GM12878 (cell line): ENCODE data around the gene ENOX1. TPM values are rescaled to one million over a fixed set of nuclear protein-coding genes. Genes with fewer than 3 reads are reported as not detected.

ENCODE experiments used
- ATAC-seq: fragments of 200-7000 bp; cut with Tn5 transposase; 3 replicates; pipeline ENCODE4 v1.9.1; 2020; ENCODE audit warnings: mild to moderate bottlenecking, moderate library complexity
- BruUV-seq: library from RNA; stranded (reverse); fragments of 400-500 nt; replicated peaks from 2 replicates; lab custom pipeline; 2021; lab: Mats Ljungman, UMichigan
- CTCF ChIA-PET: fragments of 300-600 bp; sonication (Branson Sonifier 250); formaldehyde crosslinking; extraction: SDS; loops from one replicate; lab custom pipeline; 2021; ENCODE audit warnings: inconsistent platforms; lab: Yijun Ruan, JAX
- POLR2A ChIA-PET: fragments of 350-600 bp; formaldehyde crosslinking; extraction: SDS; loops from one replicate; lab custom pipeline; 2021; ENCODE audit warnings: inconsistent platforms; lab: Charles Lee
- RAD21 ChIA-PET: fragments of 300-600 bp; sonication (Branson Sonifier 250); formaldehyde crosslinking; loops from one replicate; lab custom pipeline; 2023; ENCODE audit warnings: antibody characterized with exemption; ENCODE audit not compliant: unreplicated experiment; lab: Charles Lee
- SMC1A ChIA-PET: fragments of 300-600 bp; sonication (Branson Sonifier 250); formaldehyde crosslinking; loops from one replicate; lab custom pipeline; 2023; ENCODE audit not compliant: unreplicated experiment, uncharacterized antibody; lab: Charles Lee
- DNase-seq: peaks from one replicate; pipeline ENCODE4 v3.0.0-alpha.2; 2011; ENCODE audit warnings: low read depth, low spot score
- FAIRE-seq: peaks from 3 replicates; lab custom pipeline; 2011; peaks lifted over from hg19 to GRCh38; lab: Jason Lieb, UNC
- H2AFZ ChIP-seq: 2 replicates; pipeline ENCODE4 v1.6.0; 2011; ENCODE audit warnings: low read depth, low read length, control low read depth; ENCODE audit not compliant: control insufficient read depth
- H3K27ac ChIP-seq: 2 replicates; pipeline ENCODE4 v1.5.1; 2011; ENCODE audit warnings: control low read depth; ENCODE audit not compliant: control insufficient read depth, insufficient read depth
- H3K27me3 ChIP-seq, 2 experiments: replicated peaks in 1 of 2; 2 replicates each; pipeline versions ENCODE4 v1.6.0 to v1.6.1; 2011; ENCODE audit warnings: low read length in 1 of 2; ENCODE audit not compliant: control insufficient read depth in 2 of 2, insufficient read depth in 2 of 2
- H3K36me3 ChIP-seq, 2 experiments: 2 replicates each; pipeline ENCODE4 v1.5.1; 2011; ENCODE audit warnings: low read length in 1 of 2; ENCODE audit not compliant: control insufficient read depth in 2 of 2, insufficient read depth in 2 of 2
- H3K4me1 ChIP-seq: 2 replicates; pipeline ENCODE4 v1.6.1; 2011; ENCODE audit warnings: mild to moderate bottlenecking, low read length, moderate library complexity, mixed read lengths; ENCODE audit not compliant: control insufficient read depth, insufficient read depth
- H3K4me2 ChIP-seq: 2 replicates; pipeline ENCODE4 v1.6.0; 2011; ENCODE audit warnings: control low read depth; ENCODE audit not compliant: control insufficient read depth, insufficient read depth
- H3K4me3 ChIP-seq: fragments of 200-600 bp; sonication (generic); 2 replicates; pipeline ENCODE4 v1.5.1; 2016
- H3K79me2 ChIP-seq: 2 replicates; pipeline ENCODE4 v1.6.0; 2011; ENCODE audit warnings: low read length; ENCODE audit not compliant: control insufficient read depth, insufficient read depth
- H3K9ac ChIP-seq: 2 replicates; pipeline ENCODE4 v1.8.0; 2011; ENCODE audit warnings: low read length, control low read depth, mixed read lengths; ENCODE audit not compliant: control insufficient read depth, insufficient read depth
- H3K9me3 ChIP-seq: replicated peaks from 3 replicates; pipeline ENCODE4 v1.5.1; 2011; ENCODE audit warnings: mild to moderate bottlenecking, low read length; ENCODE audit not compliant: control insufficient read depth, insufficient read depth
- H4K20me1 ChIP-seq: 2 replicates; pipeline ENCODE4 v1.6.0; 2011; ENCODE audit not compliant: control insufficient read depth, insufficient read depth
- MTA3 ChIP-seq: IDR thresholded peaks from 2 replicates; pipeline ENCODE4 v1.6.1; 2012; ENCODE audit warnings: low read length, inconsistent platforms, borderline replicate concordance
- MYB ChIP-seq: fragments of 150-350 bp; IDR thresholded peaks from 2 replicates; pipeline ENCODE4 v1.6.1; 2014; ENCODE audit warnings: mild to moderate bottlenecking, low read depth, low read length, borderline replicate concordance
- NFYA ChIP-seq: IDR thresholded peaks from 2 replicates; pipeline ENCODE4 v1.6.1; 2011; ENCODE audit warnings: low read depth, mild to moderate bottlenecking, low read length, improper control_type of control experiment, borderline replicate concordance
- TBL1XR1 ChIP-seq: IDR thresholded peaks from 2 replicates; pipeline ENCODE4 v1.6.1; 2012; ENCODE audit warnings: low read depth, low read length, improper control_type of control experiment
- YY1 ChIP-seq: IDR thresholded peaks from 2 replicates; pipeline ENCODE4 v1.6.1; 2011; ENCODE audit warnings: low read depth, mild to moderate bottlenecking, low read length
- ZNF217 ChIP-seq: fragments of 450-650 bp; IDR thresholded peaks from 2 replicates; pipeline ENCODE4 v1.6.1; 2017; ENCODE audit warnings: antibody characterized with exemption, mild to moderate bottlenecking
- ZNF384 ChIP-seq: IDR thresholded peaks from 2 replicates; pipeline ENCODE4 v1.6.1; 2012; ENCODE audit warnings: low read depth, mild to moderate bottlenecking, low read length, improper control_type of control experiment, borderline replicate concordance
- WGBS: methylation state at CpG from one replicate; pipeline ENCODE4 v1.1.6; 2016; ENCODE audit warnings: low lambda C conversion rate; ENCODE audit not compliant: insufficient replicate concordance, insufficient coverage; ENCODE audit errors: missing lambda C conversion rate; 5-methylcytosine and 5-hydroxymethylcytosine counted together
- in situ Hi-C: fragments of 300-500 bp; cut with MboI; formaldehyde crosslinking; loops from 9 replicates; pipeline ENCODE4 v1.14.3; 2018; ENCODE audit warnings: mixed read lengths
- intact Hi-C: fragments of 100-400 bp; cut with micrococcal nuclease; formaldehyde crosslinking; loops from one replicate; pipeline ENCODE4 v1.14.2; 2022; ENCODE audit not compliant: unreplicated experiment
- polyA plus RNA-seq, 11 experiments: library from polyadenylated mRNA; depleted of rRNA in 4 of 11; unstranded in 6 of 11; stranded (reverse) in 5 of 11; fragments of >200 nt; fragmentation: Nextera tagmentation in 4 of 11; fragmentation: Illumina TruSeq in 1 of 11; extraction: Ambion mirVana in 4 of 11; extraction: Trizol in 1 of 11; gene quantifications; 1 replicate in 1 of 11; 2 replicates in 10 of 11; pipeline versions ENCODE4 v1.2.1 to v1.2.3, GENCODE V29; 2011 to 2016; ENCODE audit warnings: inconsistent platforms in 2 of 11, missing spikeins in 2 of 11, low read depth in 1 of 11
- total RNA-seq, 4 experiments: library from RNA; depleted of rRNA in 3 of 4; stranded (reverse); fragments of >200 nt in 3 of 4; fragmentation: Illumina TruSeq in 1 of 4; extraction: Trizol in 1 of 4; gene quantifications; 2 replicates each; pipeline versions ENCODE4 v1.2.1 to v1.2.3, GENCODE V29; 2013 to 2021
- TF ChIP-seq, protein P1 (sequence below): fragments of 450-650 bp; IDR thresholded peaks from 2 replicates; pipeline ENCODE4 v1.6.1; 2014; ENCODE audit warnings: mild to moderate bottlenecking
- TF ChIP-seq, protein P2 (sequence below): fragments of 450-650 bp; IDR thresholded peaks from 2 replicates; pipeline ENCODE4 v1.6.1; 2016; ENCODE audit warnings: mild to moderate bottlenecking

The ENOX1 gene
- total and polyA plus RNA-seq, 10 of the 15 experiments (the other 5 are each of a cell fraction or from before 2014, with no cell fraction given) = 0.11 to 0.26 (median 0.15) TPM

DNA sequence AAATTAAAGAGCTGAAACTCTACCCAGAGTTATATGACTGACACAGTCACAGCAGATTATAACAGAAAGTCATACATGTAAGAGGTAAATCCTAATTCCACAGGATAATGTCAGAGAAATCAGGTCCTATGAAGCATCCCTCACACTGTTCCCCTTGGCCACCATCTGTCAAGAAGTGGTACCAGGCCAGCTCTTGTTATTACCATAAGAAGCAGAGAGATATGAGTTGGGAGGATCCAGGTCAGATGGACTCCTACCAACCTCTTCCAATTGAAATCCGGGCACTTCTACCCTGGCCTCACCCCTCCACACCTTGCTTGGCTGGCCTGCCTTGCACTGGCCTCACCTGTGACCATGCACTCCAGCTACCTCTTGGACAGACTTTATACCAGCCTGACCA is 410.2 kb downstream of the ENOX1 start:
- Histone ChIP-seq H4K20me1 (no peaks in the 10 kb centered on the region), H3K27ac (no peak overlapping the region), H3K4me3 (no peak overlapping the region), H3K79me2 (no peaks in the 10 kb centered on the region), H3K27me3 (no peaks in the 10 kb centered on the region; a peak in 1 of 4 replicates), H3K9ac (no peak overlapping the region), H3K36me3 (no peaks in the 10 kb centered on the region), H3K4me1 (no peaks in the 10 kb centered on the region), H3K4me2 (no peak overlapping the region), H2AFZ (no peak overlapping the region), H3K9me3 (no peaks in the 10 kb centered on the region; the same call in 2 of the 3 replicates)
- in situ Hi-C loops = no loop called here
- ChIA-PET CTCF (no interaction called here), RAD21 (no interaction called here), POLR2A (no interaction called here), SMC1A (interaction anchor here (0.7 kb wide), 1 partner anchor 10 kb away, joined by 3 read pairs; no protein-coding TSS in a partner anchor)
- ATAC-seq (no peak), DNase-seq (no peak), FAIRE-seq (no peak)
- TF ChIP-seq MTA3 = no peak
- no peak for TF ChIP-seq ZNF384
- TF ChIP-seq YY1 = no peak
- TF ChIP-seq TBL1XR1 = no peak
- TF ChIP-seq NFYA = no peak
- TF ChIP-seq MYB = no peak
- TF ChIP-seq ZNF217 = no peak
- TF ChIP-seq, protein P1, sequence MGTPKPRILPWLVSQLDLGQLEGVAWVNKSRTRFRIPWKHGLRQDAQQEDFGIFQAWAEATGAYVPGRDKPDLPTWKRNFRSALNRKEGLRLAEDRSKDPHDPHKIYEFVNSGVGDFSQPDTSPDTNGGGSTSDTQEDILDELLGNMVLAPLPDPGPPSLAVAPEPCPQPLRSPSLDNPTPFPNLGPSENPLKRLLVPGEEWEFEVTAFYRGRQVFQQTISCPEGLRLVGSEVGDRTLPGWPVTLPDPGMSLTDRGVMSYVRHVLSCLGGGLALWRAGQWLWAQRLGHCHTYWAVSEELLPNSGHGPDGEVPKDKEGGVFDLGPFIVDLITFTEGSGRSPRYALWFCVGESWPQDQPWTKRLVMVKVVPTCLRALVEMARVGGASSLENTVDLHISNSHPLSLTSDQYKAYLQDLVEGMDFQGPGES = no peak
- TF ChIP-seq, protein P2, sequence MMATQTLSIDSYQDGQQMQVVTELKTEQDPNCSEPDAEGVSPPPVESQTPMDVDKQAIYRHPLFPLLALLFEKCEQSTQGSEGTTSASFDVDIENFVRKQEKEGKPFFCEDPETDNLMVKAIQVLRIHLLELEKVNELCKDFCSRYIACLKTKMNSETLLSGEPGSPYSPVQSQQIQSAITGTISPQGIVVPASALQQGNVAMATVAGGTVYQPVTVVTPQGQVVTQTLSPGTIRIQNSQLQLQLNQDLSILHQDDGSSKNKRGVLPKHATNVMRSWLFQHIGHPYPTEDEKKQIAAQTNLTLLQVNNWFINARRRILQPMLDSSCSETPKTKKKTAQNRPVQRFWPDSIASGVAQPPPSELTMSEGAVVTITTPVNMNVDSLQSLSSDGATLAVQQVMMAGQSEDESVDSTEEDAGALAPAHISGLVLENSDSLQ = no peak
- no TSS peak for BruUV-seq
- 0% methylated on average over 1 of the region's 1 CpG for WGBS
- intact Hi-C loops = no loop called here
